Caco-2 (cell line): ENCODE data around the gene KLHL12. TPM values are rescaled to one million over a fixed set of nuclear protein-coding genes. Genes with fewer than 3 reads are reported as not detected.

Source experiments
- BruUV-seq: library from RNA; stranded (reverse); fragments of 400-500 nt; replicated peaks from 2 replicates; lab custom pipeline; 2021; lab: Mats Ljungman, UMichigan
- CTCF ChIA-PET: fragments of 300-600 bp; sonication (Branson Sonifier 250); formaldehyde crosslinking; loops from one replicate; lab custom pipeline; 2022; ENCODE audit warnings: antibody characterized with exemption; lab: Charles Lee
- POLR2A ChIA-PET: fragments of 300-600 bp; sonication (Branson Sonifier 250); formaldehyde crosslinking; loops from one replicate; lab custom pipeline; 2022; ENCODE audit warnings: antibody characterized with exemption; lab: Charles Lee
- DNase-seq, 2 experiments: peaks; one replicate each; pipeline versions ENCODE4 v3.0.0 to v3.0.0-alpha.2; 2020 to 2022
- H3K27me3 ChIP-seq: replicated peaks from 2 replicates; pipeline ENCODE4 v1.6.0; 2011; ENCODE audit warnings: low read length; ENCODE audit not compliant: control insufficient read depth, insufficient read depth
- H3K36me3 ChIP-seq: 2 replicates; pipeline ENCODE4 v1.5.1; 2011; ENCODE audit warnings: low read length; ENCODE audit not compliant: control insufficient read depth, insufficient read depth
- H3K4me1 ChIP-seq: fragments of 250-450 bp; sonication (Bioruptor Pico); 2 replicates; pipeline ENCODE4 v1.5.1; 2020; ENCODE audit warnings: mild to moderate bottlenecking
- H3K4me3 ChIP-seq: 2 replicates; pipeline ENCODE4 v1.5.1; 2011; ENCODE audit warnings: low read depth, mild to moderate bottlenecking, control low read depth, low read length
- H3K9me3 ChIP-seq: fragments of 250-450 bp; sonication (Bioruptor Pico); 2 replicates; pipeline ENCODE4 v1.5.1; 2020; ENCODE audit warnings: mild to moderate bottlenecking, moderate library complexity
- H3K27ac Mint-ChIP-seq: one replicate; pipeline ENCODE4 v1.8.0; 2022; ENCODE audit warnings: mixed read lengths; ENCODE audit not compliant: unreplicated experiment
- H3K27me3 Mint-ChIP-seq: one replicate; pipeline ENCODE4 v1.8.0; 2022; ENCODE audit warnings: mixed read lengths; ENCODE audit not compliant: insufficient read depth, unreplicated experiment
- H3K36me3 Mint-ChIP-seq: one replicate; pipeline ENCODE4 v1.8.0; 2022; ENCODE audit warnings: mild to moderate bottlenecking, mixed read lengths; ENCODE audit not compliant: insufficient read depth, unreplicated experiment
- H3K4me1 Mint-ChIP-seq: one replicate; pipeline ENCODE4 v1.8.0; 2022; ENCODE audit warnings: low read depth, mixed read lengths; ENCODE audit not compliant: unreplicated experiment
- H3K4me3 Mint-ChIP-seq: one replicate; pipeline ENCODE4 v1.8.0; 2022; ENCODE audit warnings: mild to moderate bottlenecking, moderate library complexity, mixed read lengths; ENCODE audit not compliant: unreplicated experiment
- H3K9me3 Mint-ChIP-seq: one replicate; pipeline ENCODE4 v1.8.0; 2022; ENCODE audit warnings: mixed read lengths; ENCODE audit not compliant: unreplicated experiment
- intact Hi-C: fragments of 100-400 bp; cut with micrococcal nuclease; formaldehyde crosslinking; loops from one replicate; pipeline ENCODE4 v1.10.0; 2022; ENCODE audit not compliant: unreplicated experiment
- total RNA-seq: library from RNA; stranded (reverse); gene quantifications from 2 replicates; pipeline ENCODE4 v1.2.3, GENCODE V29; 2022
- TF ChIP-seq, protein P1 (sequence below), 2 experiments: fragments of 200-600 bp in 1 of 2; IDR thresholded peaks; 1 replicate in 1 of 2; 2 replicates in 1 of 2; pipeline versions ENCODE4 v1.5.1 to v1.8.0; 2011 to 2022; ENCODE audit warnings: antibody characterized with exemption in 1 of 2, control low read depth in 1 of 2, inconsistent platforms in 1 of 2, low read depth in 1 of 2, low read length in 1 of 2, mild to moderate bottlenecking in 1 of 2, moderate library complexity in 1 of 2; ENCODE audit not compliant: insufficient read depth in 1 of 2, severe bottlenecking in 1 of 2, unreplicated experiment in 1 of 2

Gene KLHL12
- total RNA-seq, 1 experiment from 2014 or later = 23.6 TPM

GRCh38 chr1:202880062-202880461 lies 47.0 kb downstream of the KLHL12 start:
- Histone ChIP-seq H3K4me3 (no peak overlapping the region), H3K9me3 (no peaks in the 10 kb centered on the region), H3K4me1 (no peaks in the 10 kb centered on the region), H3K36me3 (no peaks in the 10 kb centered on the region), H3K27me3 (no peaks in the 10 kb centered on the region)
- no peaks in the 10 kb centered on the region for H3K27me3 Mint-ChIP-seq
- H3K9me3 Mint-ChIP-seq = no peaks in the 10 kb centered on the region
- no peaks in the 10 kb centered on the region for H3K4me1 Mint-ChIP-seq
- no TSS peak for BruUV-seq
- no peak overlapping the region for H3K27ac Mint-ChIP-seq
- intact Hi-C loops = no loop called here
- CTCF ChIA-PET = interaction anchor here (0.6 kb wide), 1 partner anchor 25 kb away, joined by 4 read pairs; no protein-coding TSS in a partner anchor
- peaks cover 12% of the 10 kb centered on the region for H3K36me3 Mint-ChIP-seq
- TF ChIP-seq, protein P1, sequence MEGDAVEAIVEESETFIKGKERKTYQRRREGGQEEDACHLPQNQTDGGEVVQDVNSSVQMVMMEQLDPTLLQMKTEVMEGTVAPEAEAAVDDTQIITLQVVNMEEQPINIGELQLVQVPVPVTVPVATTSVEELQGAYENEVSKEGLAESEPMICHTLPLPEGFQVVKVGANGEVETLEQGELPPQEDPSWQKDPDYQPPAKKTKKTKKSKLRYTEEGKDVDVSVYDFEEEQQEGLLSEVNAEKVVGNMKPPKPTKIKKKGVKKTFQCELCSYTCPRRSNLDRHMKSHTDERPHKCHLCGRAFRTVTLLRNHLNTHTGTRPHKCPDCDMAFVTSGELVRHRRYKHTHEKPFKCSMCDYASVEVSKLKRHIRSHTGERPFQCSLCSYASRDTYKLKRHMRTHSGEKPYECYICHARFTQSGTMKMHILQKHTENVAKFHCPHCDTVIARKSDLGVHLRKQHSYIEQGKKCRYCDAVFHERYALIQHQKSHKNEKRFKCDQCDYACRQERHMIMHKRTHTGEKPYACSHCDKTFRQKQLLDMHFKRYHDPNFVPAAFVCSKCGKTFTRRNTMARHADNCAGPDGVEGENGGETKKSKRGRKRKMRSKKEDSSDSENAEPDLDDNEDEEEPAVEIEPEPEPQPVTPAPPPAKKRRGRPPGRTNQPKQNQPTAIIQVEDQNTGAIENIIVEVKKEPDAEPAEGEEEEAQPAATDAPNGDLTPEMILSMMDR (IDR thresholded peaks at IDR 0.05; ENCODE audit: insufficient read depth in 1 of 2, low read depth in 1 of 2, low read length in 1 of 2, severe bottlenecking in 1 of 2, unreplicated experiment in 1 of 2) = no peak
- H3K4me3 Mint-ChIP-seq = no peak overlapping the region
- POLR2A ChIA-PET = no interaction called here
- DNase-seq = no peak

- no peak overlapping the region for H3K4me3 Mint-ChIP-seq
- H3K4me1 Mint-ChIP-seq = no peaks in the 10 kb centered on the region
- no peaks in the 10 kb centered on the region for H3K9me3 ChIP-seq
- ChIA-PET POLR2A (no interaction called here), CTCF (no interaction called here)
- no TSS peak for BruUV-seq
- H3K27me3 ChIP-seq = no peaks in the 10 kb centered on the region
- no peaks in the 10 kb centered on the region for H3K4me1 ChIP-seq
- intact Hi-C loops = no loop called here
- DNase-seq = no peak
- TF ChIP-seq, protein P1 (IDR thresholded peaks at IDR 0.05; ENCODE audit: insufficient read depth in 1 of 2, low read depth in 1 of 2, low read length in 1 of 2, severe bottlenecking in 1 of 2, unreplicated experiment in 1 of 2) = no peak
- H3K9me3 Mint-ChIP-seq = no peaks in the 10 kb centered on the region
- no peak overlapping the region for H3K27ac Mint-ChIP-seq
- no peak overlapping the region for H3K4me3 ChIP-seq
- no peaks in the 10 kb centered on the region for H3K36me3 ChIP-seq
- peaks cover 17% of the 10 kb centered on the region for H3K36me3 Mint-ChIP-seq
- H3K27me3 Mint-ChIP-seq = no peaks in the 10 kb centered on the region
These were observed 47.9 kb downstream of the KLHL12 start for GRCh38 chr1:202879128-202879527.

- H3K9me3 Mint-ChIP-seq = no peaks in the 10 kb centered on the region
- no peak overlapping the region for H3K4me3 Mint-ChIP-seq
- no peaks in the 10 kb centered on the region for H3K4me1 ChIP-seq
- peaks cover 8% of the 10 kb centered on the region for H3K36me3 Mint-ChIP-seq
- no peak overlapping the region for H3K27ac Mint-ChIP-seq
- no peak for DNase-seq
- ChIA-PET POLR2A (interaction anchor here (0.5 kb wide), 1 partner anchor 99 kb away, joined by 5 read pairs; no protein-coding TSS in a partner anchor), CTCF (no interaction called here)
- H3K27me3 Mint-ChIP-seq = no peaks in the 10 kb centered on the region
- intact Hi-C loops = no loop called here
- no peaks in the 10 kb centered on the region for H3K27me3 ChIP-seq
- H3K4me1 Mint-ChIP-seq = peaks cover 6% of the 10 kb centered on the region
- no TSS peak for BruUV-seq
- TF ChIP-seq, protein P1 (IDR thresholded peaks at IDR 0.05; ENCODE audit: insufficient read depth in 1 of 2, low read depth in 1 of 2, low read length in 1 of 2, severe bottlenecking in 1 of 2, unreplicated experiment in 1 of 2) = no peak
- H3K36me3 ChIP-seq = 0 out of 2 replicates have a peak, but pooled peaks cover 2% of the 10 kb centered on the region
- H3K9me3 ChIP-seq = no peaks in the 10 kb centered on the region
- H3K4me3 ChIP-seq = no peak overlapping the region
These were observed 54.0 kb downstream of the KLHL12 start for GRCh38 chr1:202873026-202873425.
